ENCODE data around the gene POU2F1.

The POU2F1 gene

GRCh38 chr1:167455786-167456446 is 235.2 kb downstream of the POU2F1 start:
- peak overlapping the region; percentile 57 for H3K4me3 ChIP-seq (ENCODE audit: low read depth, low read length)
- in situ Hi-C loops (cut with HindIII; ENCODE audit: low sequenced_read_pairs): no loop called here
- TF ChIP-seq, protein P1, sequence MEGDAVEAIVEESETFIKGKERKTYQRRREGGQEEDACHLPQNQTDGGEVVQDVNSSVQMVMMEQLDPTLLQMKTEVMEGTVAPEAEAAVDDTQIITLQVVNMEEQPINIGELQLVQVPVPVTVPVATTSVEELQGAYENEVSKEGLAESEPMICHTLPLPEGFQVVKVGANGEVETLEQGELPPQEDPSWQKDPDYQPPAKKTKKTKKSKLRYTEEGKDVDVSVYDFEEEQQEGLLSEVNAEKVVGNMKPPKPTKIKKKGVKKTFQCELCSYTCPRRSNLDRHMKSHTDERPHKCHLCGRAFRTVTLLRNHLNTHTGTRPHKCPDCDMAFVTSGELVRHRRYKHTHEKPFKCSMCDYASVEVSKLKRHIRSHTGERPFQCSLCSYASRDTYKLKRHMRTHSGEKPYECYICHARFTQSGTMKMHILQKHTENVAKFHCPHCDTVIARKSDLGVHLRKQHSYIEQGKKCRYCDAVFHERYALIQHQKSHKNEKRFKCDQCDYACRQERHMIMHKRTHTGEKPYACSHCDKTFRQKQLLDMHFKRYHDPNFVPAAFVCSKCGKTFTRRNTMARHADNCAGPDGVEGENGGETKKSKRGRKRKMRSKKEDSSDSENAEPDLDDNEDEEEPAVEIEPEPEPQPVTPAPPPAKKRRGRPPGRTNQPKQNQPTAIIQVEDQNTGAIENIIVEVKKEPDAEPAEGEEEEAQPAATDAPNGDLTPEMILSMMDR (IDR thresholded peaks at IDR 0.05; ENCODE audit: low read depth, low read length): no peak
- no peak for DNase-seq (ENCODE audit: low read depth, low spot score)

- no peak overlapping the region for H3K4me3 ChIP-seq (ENCODE audit: low read depth, low read length)
- no peak for DNase-seq (ENCODE audit: low read depth, low spot score)
- in situ Hi-C loops (cut with HindIII; ENCODE audit: low sequenced_read_pairs): no loop called here
- TF ChIP-seq, protein P1 (IDR thresholded peaks at IDR 0.05; ENCODE audit: low read depth, low read length): no peak
Observed at GRCh38 chr1:167456524-167456923, 235.8 kb downstream of the POU2F1 start.

GRCh38 chr1:167456926-167457325 is 236.2 kb downstream of the POU2F1 start:
- no peak overlapping the region for H3K4me3 ChIP-seq (ENCODE audit: low read depth, low read length)
- in situ Hi-C loops (cut with HindIII; ENCODE audit: low sequenced_read_pairs): no loop called here
- TF ChIP-seq, protein P1 (IDR thresholded peaks at IDR 0.05; ENCODE audit: low read depth, low read length): no peak
- DNase-seq (ENCODE audit: low read depth, low spot score): no peak

DNA sequence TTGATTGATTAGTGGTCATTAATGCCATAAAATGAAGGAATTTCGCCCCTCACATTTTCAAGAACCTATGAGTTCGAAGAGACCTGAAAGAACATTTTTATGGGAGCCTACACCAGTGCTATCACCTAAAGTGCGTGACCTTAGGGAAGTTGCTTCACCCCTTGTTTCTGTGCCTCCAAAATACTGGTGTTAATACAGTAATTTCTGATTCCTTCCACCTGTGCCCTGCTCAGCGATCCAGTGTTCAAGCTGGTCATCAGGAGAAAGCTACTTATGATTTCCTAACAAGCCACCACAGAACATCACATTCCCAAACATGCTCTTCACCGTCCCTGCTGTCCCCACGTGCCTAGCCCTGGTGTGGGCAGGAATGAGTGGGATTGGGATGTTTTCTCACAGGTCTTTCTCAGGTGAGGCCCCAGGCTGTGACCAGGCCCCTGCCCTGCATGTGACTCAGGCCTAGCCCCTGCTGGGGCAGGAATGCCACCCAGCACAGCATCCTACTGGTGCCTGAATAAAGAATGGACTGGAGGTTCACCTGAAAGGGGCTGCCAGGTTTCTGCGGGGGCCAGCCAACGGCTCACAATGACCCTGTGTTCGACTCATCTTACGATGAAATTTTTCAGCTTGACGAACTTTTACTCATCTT is 237.4 kb downstream of the POU2F1 start:
- in situ Hi-C loops (cut with HindIII; ENCODE audit: low sequenced_read_pairs): no loop called here
- TF ChIP-seq, protein P1 (IDR thresholded peaks at IDR 0.05; ENCODE audit: low read depth, low read length): no peak
- DNase-seq (ENCODE audit: low read depth, low spot score): no peak
- no peak overlapping the region for H3K4me3 ChIP-seq (ENCODE audit: low read depth, low read length)

- DNase-seq (ENCODE audit: low read depth, low spot score): no peak
- in situ Hi-C loops (cut with HindIII; ENCODE audit: low sequenced_read_pairs): no loop called here
- TF ChIP-seq, protein P1 (IDR thresholded peaks at IDR 0.05; ENCODE audit: low read depth, low read length): no peak
- H3K4me3 ChIP-seq (ENCODE audit: low read depth, low read length): no peak overlapping the region
Observed at GRCh38 chr1:167460836-167461235, 240.2 kb downstream of the POU2F1 start.

DNA sequence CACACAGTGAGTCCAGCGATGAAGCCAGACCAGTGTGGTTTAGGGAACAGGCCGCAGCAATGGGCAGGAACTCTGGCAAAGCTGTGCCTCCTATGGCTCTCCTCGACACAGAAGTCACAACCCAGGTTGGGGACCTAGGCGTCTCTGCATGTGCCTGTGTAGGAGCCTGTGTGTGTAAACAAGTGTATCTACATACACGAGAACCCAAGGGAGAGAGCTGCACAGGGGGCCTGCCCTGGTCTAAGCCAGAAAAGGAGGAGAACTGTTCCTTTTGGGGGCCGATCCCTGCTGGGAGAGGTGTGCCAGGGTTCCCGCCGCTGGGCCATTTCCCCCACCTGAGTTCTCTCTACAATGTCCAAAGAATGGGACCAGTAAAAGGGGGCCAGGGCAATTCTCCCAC is 241.7 kb downstream of the POU2F1 start:
- H3K4me3 ChIP-seq (ENCODE audit: low read depth, low read length): no peak overlapping the region
- DNase-seq (ENCODE audit: low read depth, low spot score): no peak
- TF ChIP-seq, protein P1 (IDR thresholded peaks at IDR 0.05; ENCODE audit: low read depth, low read length): no peak
- in situ Hi-C loops (cut with HindIII; ENCODE audit: low sequenced_read_pairs): no loop called here

Data from astrocyte of the spinal cord (primary cell).